Right lobe of liver (tissue), 6 donors: ENCODE data around the gene TMPRSS5. TPM values are rescaled to one million over a fixed set of nuclear protein-coding genes. Genes with fewer than 3 reads are reported as not detected.
"Not testable (repeated sequence)": the region's sequence is repeated elsewhere in the genome, so short reads cannot be mapped to it uniquely, and the experiment has no call there.

ENCODE experiments used
- ATAC-seq, 4 donors: fragments of 200-7000 bp; cut with Tn5 transposase; one replicate each; pipeline ENCODE4 v1.9.1; 2020; ENCODE audit warnings: mild to moderate bottlenecking in 4 of 4, moderate library complexity in 4 of 4
- DNase-seq, 3 donors: peaks; one replicate each; pipeline ENCODE4 v3.0.0-alpha.2; 2020
- H3K27ac ChIP-seq, 3 donors: fragments of 200-600 bp; one replicate each; pipeline ENCODE4 v1.8.0; 2022
- H3K27me3 ChIP-seq, 2 donors: fragments of 200-600 bp; one replicate each; pipeline ENCODE4 v1.8.0; 2022
- H3K36me3 ChIP-seq, 4 donors: fragments of 200-600 bp; sonication (generic) in 1 of 4; one replicate each; pipeline versions ENCODE4 v1.5.1 to v1.8.0; 2017 to 2022; ENCODE audit warnings: control low read depth in 1 of 4
- H3K4me1 ChIP-seq, 4 donors: fragments of 200-600 bp; sonication (generic) in 1 of 4; one replicate each; pipeline versions ENCODE4 v1.5.1 to v1.8.0; 2017 to 2022; ENCODE audit warnings: control low read depth in 1 of 4
- H3K4me3 ChIP-seq, 3 donors: fragments of 200-600 bp; one replicate each; pipeline ENCODE4 v1.8.0; 2022
- H3K9me3 ChIP-seq, 4 donors: fragments of 200-600 bp; sonication (generic) in 1 of 4; one replicate each; pipeline versions ENCODE4 v1.5.1 to v1.8.0; 2017 to 2022; ENCODE audit warnings: control low read depth in 1 of 4
- POLR2A ChIP-seq: fragments of 450-650 bp; IDR thresholded peaks from one replicate; pipeline ENCODE4 v1.6.1; 2017; ENCODE audit warnings: antibody characterized with exemption, mild to moderate bottlenecking
- WGBS: methylation state at CpG from one replicate; pipeline ENCODE4 v1.1.6; 2018; ENCODE audit warnings: low coverage, low lambda C conversion rate; ENCODE audit not compliant: insufficient coverage; ENCODE audit errors: missing lambda C conversion rate; 5-methylcytosine and 5-hydroxymethylcytosine counted together
- intact Hi-C, 2 donors: fragments of 100-400 bp; cut with DNase I; formaldehyde crosslinking; loops; one replicate each; pipeline versions ENCODE4 v1.11.2 to v1.14.1; 2022
- total RNA-seq, 6 experiments: library from RNA; depleted of rRNA in 2 of 6; stranded (reverse); fragments of >200 nt in 2 of 6; fragmentation: NEBNext Ultra II Directional in 3 of 6; extraction: Animal tissue kit (Norgen Biotek cat#: 25700) in 3 of 6; gene quantifications; one replicate each; pipeline versions ENCODE4 v1.1.0 to v1.2.4, GENCODE V29; 2016 to 2023
- TF ChIP-seq, protein P1 (sequence below), 4 donors: fragments of 200-600 bp in 3 of 4; fragments of 450-650 bp in 1 of 4; IDR thresholded peaks; one replicate each; pipeline versions ENCODE4 v1.5.1 to v1.8.0; 2016 to 2022; ENCODE audit warnings: antibody characterized with exemption in 4 of 4, mild to moderate bottlenecking in 2 of 4
- donor health status: DM: no; HTN: yes; CAD: no.
- donor health status: DM: no; HTN: no; CAD: no.
- donor health status: DM: no; HTN: no; CAD: no.
- donor health status: DM: no; HTN: yes; CAD: no.
- donor health status: DM: no; HTN: yes; CAD: no.

TMPRSS5 gene
- total RNA-seq, 6 experiments from 2014 or later, result 0.12 to 0.75 (median 0.43) TPM; not detected in 2

DNA sequence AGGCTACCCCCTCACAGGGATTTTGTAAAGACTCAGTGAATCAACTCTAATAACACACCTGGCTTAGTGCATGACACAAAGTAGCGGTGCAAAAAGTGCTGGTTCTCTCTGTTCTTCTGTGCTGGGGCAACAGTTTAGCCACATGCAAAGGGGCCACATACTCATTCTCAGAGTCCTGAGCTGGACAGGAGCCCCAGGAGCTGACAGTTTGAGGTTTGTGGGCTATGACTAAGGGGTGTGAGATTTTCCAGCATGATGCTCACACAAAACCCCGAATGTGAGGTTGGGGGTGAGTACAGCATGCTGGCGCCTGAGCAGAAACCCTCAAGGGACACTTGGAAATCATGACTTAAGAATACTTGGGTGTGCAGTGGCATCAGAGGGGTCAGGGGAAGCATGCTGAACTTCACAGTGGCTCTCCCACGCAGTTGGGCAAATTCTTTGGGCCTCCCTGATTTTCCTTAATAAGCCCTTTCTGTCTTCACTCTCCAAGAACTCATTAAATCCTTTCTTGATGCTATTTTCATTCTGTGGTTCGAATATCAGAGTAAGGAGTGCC is 31.0 kb downstream of the TMPRSS5 start:
- no peak overlapping the region for H3K27ac ChIP-seq
- no peak for ATAC-seq

DNA sequence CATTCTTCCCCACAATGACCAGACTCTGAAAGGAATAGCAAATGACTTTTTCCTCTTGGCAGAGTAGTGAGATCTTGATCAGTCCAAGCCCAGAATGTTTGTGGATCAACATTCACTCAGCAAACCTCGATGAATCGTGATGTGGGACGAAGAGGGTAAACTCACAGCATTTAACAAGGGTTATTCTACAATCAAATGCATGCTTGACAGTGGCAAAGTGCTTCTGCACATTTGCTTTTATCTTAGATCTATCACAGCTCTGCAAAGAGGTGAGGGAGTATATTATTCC is 31.8 kb downstream of the TMPRSS5 start:
- H3K4me1 ChIP-seq, result no peaks in the 10 kb centered on the region
- H3K4me3 ChIP-seq, result no peak overlapping the region
- no peaks in the 10 kb centered on the region for H3K27me3 ChIP-seq
- no peak for DNase-seq
- H3K9me3 ChIP-seq, result no peaks in the 10 kb centered on the region
- ATAC-seq, result no peak
- WGBS, result 71% methylated on average over 3 of the region's 3 CpGs
- TF ChIP-seq, protein P1, sequence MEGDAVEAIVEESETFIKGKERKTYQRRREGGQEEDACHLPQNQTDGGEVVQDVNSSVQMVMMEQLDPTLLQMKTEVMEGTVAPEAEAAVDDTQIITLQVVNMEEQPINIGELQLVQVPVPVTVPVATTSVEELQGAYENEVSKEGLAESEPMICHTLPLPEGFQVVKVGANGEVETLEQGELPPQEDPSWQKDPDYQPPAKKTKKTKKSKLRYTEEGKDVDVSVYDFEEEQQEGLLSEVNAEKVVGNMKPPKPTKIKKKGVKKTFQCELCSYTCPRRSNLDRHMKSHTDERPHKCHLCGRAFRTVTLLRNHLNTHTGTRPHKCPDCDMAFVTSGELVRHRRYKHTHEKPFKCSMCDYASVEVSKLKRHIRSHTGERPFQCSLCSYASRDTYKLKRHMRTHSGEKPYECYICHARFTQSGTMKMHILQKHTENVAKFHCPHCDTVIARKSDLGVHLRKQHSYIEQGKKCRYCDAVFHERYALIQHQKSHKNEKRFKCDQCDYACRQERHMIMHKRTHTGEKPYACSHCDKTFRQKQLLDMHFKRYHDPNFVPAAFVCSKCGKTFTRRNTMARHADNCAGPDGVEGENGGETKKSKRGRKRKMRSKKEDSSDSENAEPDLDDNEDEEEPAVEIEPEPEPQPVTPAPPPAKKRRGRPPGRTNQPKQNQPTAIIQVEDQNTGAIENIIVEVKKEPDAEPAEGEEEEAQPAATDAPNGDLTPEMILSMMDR (IDR thresholded peaks at IDR 0.05), result no peak
- TF ChIP-seq POLR2A, result no peak
- H3K36me3 ChIP-seq, result no peaks in the 10 kb centered on the region
- intact Hi-C loops, result no loop called here
- no peak overlapping the region for H3K27ac ChIP-seq

More for the DNA sequence above, 31.0 kb downstream of the TMPRSS5 start:
- H3K27me3 ChIP-seq, result no peaks in the 10 kb centered on the region
- H3K4me1 ChIP-seq, result no peaks in the 10 kb centered on the region
- H3K36me3 ChIP-seq, result no peaks in the 10 kb centered on the region
- no peak for DNase-seq
- TF ChIP-seq, protein P1 (IDR thresholded peaks at IDR 0.05), result no peak
- no peak for TF ChIP-seq POLR2A
- no peaks in the 10 kb centered on the region for H3K9me3 ChIP-seq
- no peak overlapping the region for H3K4me3 ChIP-seq
- intact Hi-C loops, result no loop called here
- 52% methylated on average over 3 of the region's 5 CpGs for WGBS

DNA sequence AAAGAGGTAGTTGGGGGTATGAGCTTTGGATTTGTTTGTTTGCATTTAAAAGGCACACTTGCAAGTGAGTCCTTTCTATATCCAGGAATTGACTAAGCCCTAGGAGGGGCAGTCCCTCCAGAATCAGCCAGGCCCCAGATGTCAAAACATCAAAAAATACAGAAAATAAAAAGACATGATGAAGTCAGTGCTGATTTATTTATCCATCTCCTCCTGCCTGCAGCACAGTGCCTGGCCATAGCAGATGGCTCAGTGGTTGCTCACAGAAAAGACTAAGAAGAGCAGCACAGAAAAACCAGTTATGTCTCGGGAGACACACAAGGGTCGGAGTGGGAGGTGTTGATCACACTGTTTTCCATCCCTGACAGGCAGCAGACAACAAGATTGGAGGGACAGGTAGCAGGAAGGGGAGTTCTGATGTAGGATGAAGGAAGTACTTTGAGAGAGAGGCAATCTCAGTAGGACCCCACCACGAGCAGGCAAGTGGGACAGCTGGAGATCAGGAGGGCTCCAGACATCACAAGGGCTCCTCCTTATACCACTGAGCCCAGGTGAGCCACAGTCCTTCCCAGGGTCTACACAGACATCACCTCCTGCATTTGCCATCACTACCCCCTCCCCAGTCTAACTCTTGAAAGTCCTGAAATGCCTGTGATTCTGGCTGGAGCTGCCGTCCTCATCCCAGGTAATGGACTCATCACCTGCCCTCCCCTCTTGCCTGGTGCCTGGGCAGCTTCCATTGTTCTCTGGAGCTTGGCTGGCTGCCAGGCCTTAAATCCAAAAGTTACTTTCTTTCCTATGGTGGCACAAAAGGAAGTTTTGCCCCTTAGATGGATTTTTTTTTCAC is 32.3 kb downstream of the TMPRSS5 start:
- Histone ChIP-seq H3K9me3 (no peaks in the 10 kb centered on the region), H3K4me1 (no peaks in the 10 kb centered on the region), H3K27ac (no peak overlapping the region), H3K4me3 (no peak overlapping the region), H3K36me3 (no peaks in the 10 kb centered on the region), H3K27me3 (no peaks in the 10 kb centered on the region)
- TF ChIP-seq, protein P1 (IDR thresholded peaks at IDR 0.05), result no peak
- no peak for TF ChIP-seq POLR2A
- 80% methylated on average over 1 of the region's 4 CpGs for WGBS
- DNase-seq (no peak), ATAC-seq (no peak)
- intact Hi-C loops, result no loop called here

DNA sequence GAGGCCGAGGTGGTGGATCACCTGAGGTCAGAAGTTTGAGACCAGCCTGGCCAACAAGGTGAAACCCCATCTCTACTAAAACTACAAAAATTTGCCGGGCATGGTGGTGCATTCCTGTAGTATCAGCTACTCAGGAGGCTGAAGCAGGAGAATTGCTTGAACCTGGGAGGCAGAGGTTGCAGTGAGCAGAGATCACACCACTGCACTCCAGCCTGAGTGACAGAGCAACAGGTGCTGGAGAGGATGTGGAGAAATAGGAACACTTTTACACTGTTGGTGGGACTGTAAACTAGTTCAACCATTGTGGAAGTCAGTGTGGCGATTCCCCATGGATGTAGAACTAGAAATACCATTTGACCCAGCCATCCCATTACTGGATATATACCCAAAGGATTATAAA is 34.2 kb downstream of the TMPRSS5 start:
- 79% methylated on average over 3 of the region's 3 CpGs for whole genome bisulfite sequencing
- intact Hi-C loops, H3K9me3 ChIP-seq: not testable (repeated sequence)

DNA sequence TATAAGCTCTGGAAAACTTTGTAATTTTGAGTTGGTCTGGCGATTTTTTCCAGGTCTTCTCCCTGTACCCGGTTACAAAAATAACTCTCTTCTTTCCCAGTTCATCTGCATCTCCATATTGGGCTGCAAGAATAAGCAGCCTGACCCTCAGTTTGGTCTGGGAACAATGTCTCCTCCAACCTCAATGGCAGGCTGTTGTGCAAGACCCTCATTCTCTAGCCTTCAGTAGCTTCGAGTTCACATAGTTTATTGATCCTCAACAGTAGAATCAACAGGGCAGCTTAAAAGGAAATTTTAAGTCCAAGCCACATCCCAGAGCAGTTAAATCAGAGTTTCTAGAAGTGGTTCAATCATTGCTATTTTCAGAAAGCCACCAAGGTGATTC is 35.3 kb downstream of the TMPRSS5 start:
- intact Hi-C loops, result no loop called here
- Histone ChIP-seq H3K9me3 (no peaks in the 10 kb centered on the region), H3K27ac (no peak overlapping the region), H3K4me3 (no peak overlapping the region), H3K27me3 (no peaks in the 10 kb centered on the region), H3K36me3 (no peaks in the 10 kb centered on the region), H3K4me1 (no peaks in the 10 kb centered on the region)
- TF ChIP-seq, protein P1 (IDR thresholded peaks at IDR 0.05), result no peak
- ATAC-seq, result no peak
- WGBS, result 44% methylated on average over 3 of the region's 3 CpGs
- no peak for DNase-seq

More for the DNA sequence above, 34.2 kb downstream of the TMPRSS5 start:
- not testable (repeated sequence) for H3K4me1 ChIP-seq, H3K4me3 ChIP-seq, ATAC-seq, H3K27ac ChIP-seq, H3K27me3 ChIP-seq, DNase-seq, H3K36me3 ChIP-seq
